Smooth muscle cell (in vitro differentiated cells): ENCODE data around the gene TACSTD2. TPM values are rescaled to one million over a fixed set of nuclear protein-coding genes. Genes with fewer than 3 reads are reported as not detected.
"Not testable (repeated sequence)": the region's sequence is repeated elsewhere in the genome, so short reads cannot be mapped to it uniquely, and the experiment has no call there.

ENCODE experiments used
- DNase-seq: peaks from one replicate; lab custom pipeline; 2025; ENCODE audit not compliant: unreplicated experiment; lab: John Stamatoyannopoulos, UW
- H2AFZ ChIP-seq: fragments of 200-600 bp; sonication (generic); 2 replicates; pipeline ENCODE4 v1.6.0; 2016; ENCODE audit warnings: antibody characterized with exemption, low read depth, mild to moderate bottlenecking
- H3F3A ChIP-seq: fragments of 200-600 bp; sonication (generic); 2 replicates; pipeline ENCODE4 v1.6.0; 2017; ENCODE audit warnings: antibody characterized with exemption, low read depth
- H3K27ac ChIP-seq: fragments of 200-600 bp; sonication (generic); 2 replicates; pipeline ENCODE4 v1.5.1; 2016; ENCODE audit warnings: low read depth, mild to moderate bottlenecking
- H3K27me3 ChIP-seq: fragments of 200-600 bp; sonication (generic); 2 replicates; pipeline ENCODE4 v1.6.1; 2016; ENCODE audit warnings: low read depth, mild to moderate bottlenecking
- H3K36me3 ChIP-seq: fragments of 200-600 bp; sonication (generic); 2 replicates; pipeline ENCODE4 v1.5.1; 2016; ENCODE audit warnings: low read depth
- H3K4me1 ChIP-seq: fragments of 200-600 bp; sonication (generic); 2 replicates; pipeline ENCODE4 v1.5.1; 2016; ENCODE audit warnings: low read depth
- H3K4me2 ChIP-seq: fragments of 200-600 bp; sonication (generic); 2 replicates; pipeline ENCODE4 v1.6.0; 2016; ENCODE audit warnings: mild to moderate bottlenecking
- H3K4me3 ChIP-seq: fragments of 200-600 bp; sonication (generic); 2 replicates; pipeline ENCODE4 v1.5.1; 2016; ENCODE audit warnings: mild to moderate bottlenecking
- H3K79me2 ChIP-seq: fragments of 200-600 bp; sonication (generic); 2 replicates; pipeline ENCODE4 v1.6.0; 2016; ENCODE audit warnings: low read depth, mild to moderate bottlenecking
- H3K9ac ChIP-seq: fragments of 200-600 bp; sonication (generic); 2 replicates; pipeline ENCODE4 v1.6.0; 2016; ENCODE audit warnings: low read depth
- H3K9me3 ChIP-seq: fragments of 200-600 bp; sonication (generic); replicated peaks from 2 replicates; pipeline ENCODE4 v1.5.1; 2016; ENCODE audit warnings: low read depth
- H4K20me1 ChIP-seq: fragments of 200-600 bp; sonication (generic); 2 replicates; pipeline ENCODE4 v1.6.0; 2016; ENCODE audit warnings: low read depth
- CTCF ChIP-seq: fragments of 200-600 bp; sonication (generic); IDR thresholded peaks from 2 replicates; pipeline ENCODE4 v1.5.1; 2017; ENCODE audit warnings: borderline replicate concordance, mild to moderate bottlenecking, antibody characterized with exemption; ENCODE audit not compliant: insufficient read depth, poor library complexity, severe bottlenecking
- WGBS: methylation state at CpG from one replicate; pipeline ENCODE4 v1.1.7; 2016; ENCODE audit warnings: low lambda C conversion rate; 5-methylcytosine and 5-hydroxymethylcytosine counted together
- polyA plus RNA-seq: library from polyadenylated mRNA; unstranded; fragments of >200 nt; fragmentation: Nextera tagmentation; extraction: Ambion mirVana; gene quantifications from 2 replicates; pipeline ENCODE4 v1.2.1, GENCODE V29; 2016
- total RNA-seq: library from RNA; depleted of rRNA; stranded (reverse); fragments of >200 nt; gene quantifications from 2 replicates; pipeline ENCODE4 v1.2.3, GENCODE V29; 2014

Gene TACSTD2
- total and polyA plus RNA-seq, 2 experiments from 2014 or later = 9.8 to 27.3 TPM

- Histone ChIP-seq H3K27ac (no peak overlapping the region), H3K4me3 (no peak overlapping the region), H2AFZ (no peak overlapping the region), H3F3A (no peaks in the 10 kb centered on the region), H3K4me2 (no peak overlapping the region), H3K36me3 (no peaks in the 10 kb centered on the region), H4K20me1 (no peaks in the 10 kb centered on the region), H3K4me1 (no peaks in the 10 kb centered on the region), H3K9ac (no peak overlapping the region), H3K79me2 (no peaks in the 10 kb centered on the region), H3K9me3 (no peaks in the 10 kb centered on the region), H3K27me3 (no peaks in the 10 kb centered on the region)
- WGBS = 76% methylated on average over 3 of the region's 3 CpGs
- no peak for DNase-seq
- no peak for TF ChIP-seq CTCF
These were observed 30.3 kb upstream of the TACSTD2 start for GRCh38 chr1:58607391-58607790.

DNA sequence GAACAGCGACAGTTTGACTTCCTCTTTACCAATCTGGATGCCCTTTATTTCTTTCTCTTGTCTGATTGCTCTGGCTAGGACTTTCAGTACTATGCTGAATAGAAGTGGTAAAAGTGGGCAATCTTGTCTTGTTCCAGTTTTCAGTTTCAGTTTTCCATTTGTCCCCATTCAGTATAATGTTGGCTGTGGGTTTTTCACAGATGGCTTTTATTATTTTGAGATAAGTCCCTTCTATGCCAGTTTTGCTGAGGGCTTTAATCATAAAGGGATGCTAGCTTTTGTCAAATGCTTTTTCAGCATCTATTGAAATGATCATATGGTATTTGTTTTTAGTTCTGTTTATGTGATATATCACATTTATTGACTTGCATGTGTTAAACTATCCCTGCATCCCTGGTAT, 24.9 kb upstream of the TACSTD2 start:
- not testable (repeated sequence) for H3K36me3 ChIP-seq, H3K79me2 ChIP-seq, H2AFZ ChIP-seq, H3K4me3 ChIP-seq, H4K20me1 ChIP-seq, H3K4me2 ChIP-seq, DNase-seq, H3K4me1 ChIP-seq, H3K27ac ChIP-seq, H3K27me3 ChIP-seq, H3K9ac ChIP-seq, H3F3A ChIP-seq, H3K9me3 ChIP-seq
- WGBS = 97% methylated on average over 1 of the region's 1 CpG

DNA sequence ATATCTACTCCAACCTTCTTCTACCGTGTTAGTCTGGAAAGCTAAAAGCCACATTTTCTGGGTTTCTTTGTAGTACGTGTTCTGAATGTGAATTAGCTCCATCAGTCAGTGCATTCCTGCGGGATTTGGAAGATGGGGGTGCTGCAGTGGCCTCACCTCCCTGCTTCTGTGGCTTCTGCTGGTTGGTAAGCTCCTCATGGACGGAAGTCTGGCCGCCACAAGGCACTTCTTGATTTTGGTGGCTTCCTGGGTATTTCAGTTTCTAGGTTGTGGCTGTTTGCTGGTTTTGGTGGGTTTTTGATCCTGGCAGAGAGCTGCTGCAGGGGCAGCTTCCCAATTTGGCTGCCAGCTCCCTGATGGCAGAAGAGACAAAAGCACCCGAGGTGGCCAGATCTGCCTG, 20.9 kb upstream of the TACSTD2 start:
- no peaks in the 10 kb centered on the region for H3K27me3 ChIP-seq

GRCh38 chr1:58597076-58597475, 20.0 kb upstream of the TACSTD2 start:
- no peaks in the 10 kb centered on the region for H3K4me1 ChIP-seq
- TF ChIP-seq CTCF = no peak
- H3K9ac ChIP-seq = no peak overlapping the region
- H3K79me2 ChIP-seq = no peaks in the 10 kb centered on the region
- DNase-seq = no peak
- H3K4me3 ChIP-seq = no peak overlapping the region
- 82% methylated on average over 9 of the region's 9 CpGs for WGBS
- no peak overlapping the region for H3K27ac ChIP-seq
- no peaks in the 10 kb centered on the region for H4K20me1 ChIP-seq
- H3K36me3 ChIP-seq = no peaks in the 10 kb centered on the region
- no peaks in the 10 kb centered on the region for H3K27me3 ChIP-seq
- no peak overlapping the region for H2AFZ ChIP-seq
- H3K9me3 ChIP-seq = no peaks in the 10 kb centered on the region
- H3F3A ChIP-seq = no peaks in the 10 kb centered on the region
- H3K4me2 ChIP-seq = no peak overlapping the region

More for the DNA sequence above, 20.9 kb upstream of the TACSTD2 start:
- DNase-seq = no peak
- no peaks in the 10 kb centered on the region for H3K79me2 ChIP-seq
- TF ChIP-seq CTCF = no peak
- H3K4me2 ChIP-seq = no peak overlapping the region
- H3K4me1 ChIP-seq = no peaks in the 10 kb centered on the region
- H3K9me3 ChIP-seq = no peaks in the 10 kb centered on the region
- H3K9ac ChIP-seq = no peak overlapping the region
- no peak overlapping the region for H3K27ac ChIP-seq
- no peaks in the 10 kb centered on the region for H3K36me3 ChIP-seq
- H2AFZ ChIP-seq = no peak overlapping the region
- H3K4me3 ChIP-seq = no peak overlapping the region
- no peaks in the 10 kb centered on the region for H4K20me1 ChIP-seq
- 95% methylated on average over 6 of the region's 6 CpGs for WGBS
- no peaks in the 10 kb centered on the region for H3F3A ChIP-seq
